Uterus (tissue), 4 donors: ENCODE measurements around the gene LTBP2. TPM values are rescaled to one million over a fixed set of nuclear protein-coding genes. Genes with fewer than 3 reads are reported as not detected.

Experiments
- DNase-seq, 2 donors: peaks; one replicate each; pipeline ENCODE4 v3.0.0-alpha.2; 2019 to 2020
- H3K27ac ChIP-seq, 2 donors: fragments of 200-600 bp; sonication (generic); 1 replicate in 1 of 2; 2 replicates in 1 of 2; pipeline ENCODE4 v1.5.1; 2016 to 2018
- H3K27me3 ChIP-seq, 2 donors: fragments of 200-600 bp; sonication (generic); one replicate each; pipeline ENCODE4 v1.5.1; 2018 to 2019; ENCODE audit warnings: control low read depth in 1 of 2
- H3K36me3 ChIP-seq, 2 donors: fragments of 200-600 bp; sonication (generic); one replicate each; pipeline ENCODE4 v1.5.1; 2019; ENCODE audit warnings: control low read depth in 1 of 2
- H3K4me1 ChIP-seq, 2 donors: fragments of 200-600 bp; sonication (generic); one replicate each; pipeline ENCODE4 v1.5.1; 2018 to 2019; ENCODE audit warnings: control low read depth in 1 of 2
- H3K4me3 ChIP-seq, 2 donors: fragments of 200-600 bp; sonication (generic); 1 replicate in 1 of 2; 2 replicates in 1 of 2; pipeline ENCODE4 v1.5.1; 2018 to 2019; ENCODE audit warnings: mild to moderate bottlenecking in 1 of 2
- H3K9me3 ChIP-seq, 2 donors: fragments of 200-600 bp; sonication (generic); one replicate each; pipeline ENCODE4 v1.5.1; 2019; ENCODE audit warnings: control low read depth in 1 of 2
- CTCF ChIP-seq, 4 experiments: fragments of 200-600 bp in 2 of 4; fragments of 450-650 bp in 2 of 4; sonication (generic) in 2 of 4; IDR thresholded peaks; one replicate each; pipeline ENCODE4 v1.5.1; 2016 to 2019; ENCODE audit warnings: antibody characterized with exemption in 4 of 4, mild to moderate bottlenecking in 2 of 4, moderate library complexity in 1 of 4
- POLR2A ChIP-seq, 2 donors: fragments of 450-650 bp; IDR thresholded peaks; one replicate each; pipeline ENCODE4 v1.6.1; 2016; ENCODE audit warnings: antibody characterized with exemption in 2 of 2, mild to moderate bottlenecking in 1 of 2, moderate library complexity in 1 of 2
- intact Hi-C: fragments of 100-400 bp; cut with DNase I; formaldehyde crosslinking; loops from one replicate; pipeline ENCODE4 v1.15.1; 2023; ENCODE audit warnings: low total_unique reads
- total RNA-seq, 4 donors: library from RNA; depleted of rRNA in 3 of 4; stranded (reverse); fragments of >200 nt in 3 of 4; gene quantifications; one replicate each; pipeline versions ENCODE4 v1.1.0 to v1.2.4, GENCODE V29; 2014 to 2023
- donor health status: DM: yes; HTN: yes; CAD: no.

The LTBP2 gene
- total RNA-seq, 4 donors from 2014 or later, result 18.8 to 70.6 (median 35.1) TPM

- H3K27ac ChIP-seq, result peak overlapping the region; percentile 28 to 55
- no peak overlapping the region for H3K4me3 ChIP-seq
- no peaks in the 10 kb centered on the region for H3K36me3 ChIP-seq
- no peak for DNase-seq
- intact Hi-C loops, result no loop called here
- TF ChIP-seq POLR2A (IDR thresholded peaks at IDR 0.05) (no peak), CTCF (IDR thresholded peaks at IDR 0.05) (no peak)
- no peaks in the 10 kb centered on the region for H3K27me3 ChIP-seq
- no peaks in the 10 kb centered on the region for H3K9me3 ChIP-seq
- peaks cover 0 to 16% of the 10 kb centered on the region in 2 donors for H3K4me1 ChIP-seq
These were observed 31.8 kb downstream of the LTBP2 start for GRCh38 chr14:74580275-74580672.

GRCh38 chr14:74579447-74580274 lies 32.4 kb downstream of the LTBP2 start:
- no peak for TF ChIP-seq POLR2A (IDR thresholded peaks at IDR 0.05)
- TF ChIP-seq CTCF (IDR thresholded peaks at IDR 0.05), result no peak
- H3K27me3 ChIP-seq, result no peaks in the 10 kb centered on the region
- no peaks in the 10 kb centered on the region for H3K36me3 ChIP-seq
- no peak for DNase-seq
- H3K4me1 ChIP-seq, result peaks cover 0 to 16% of the 10 kb centered on the region in 2 donors
- peak overlapping the region; percentile 28 to 55 for H3K27ac ChIP-seq
- no peaks in the 10 kb centered on the region for H3K9me3 ChIP-seq
- intact Hi-C loops, result no loop called here
- no peak overlapping the region for H3K4me3 ChIP-seq

- no peak for DNase-seq
- no peaks in the 10 kb centered on the region for H3K36me3 ChIP-seq
- no peak overlapping the region for H3K4me3 ChIP-seq
- intact Hi-C loops, result no loop called here
- H3K4me1 ChIP-seq, result peaks cover 0 to 8% of the 10 kb centered on the region in 2 donors
- no peaks in the 10 kb centered on the region for H3K27me3 ChIP-seq
- peak overlapping the region in 1 of 2 donors; percentile 57 for H3K27ac ChIP-seq
- TF ChIP-seq POLR2A (IDR thresholded peaks at IDR 0.05) (no peak), CTCF (IDR thresholded peaks at IDR 0.05) (no peak)
- H3K9me3 ChIP-seq, result no peaks in the 10 kb centered on the region
These were observed 33.6 kb downstream of the LTBP2 start for GRCh38 chr14:74578479-74578878.

GRCh38 chr14:74577948-74578275 lies 34.1 kb downstream of the LTBP2 start:
- intact Hi-C loops, result no loop called here
- no peak for DNase-seq
- no peaks in the 10 kb centered on the region for H3K9me3 ChIP-seq
- peak overlapping the region; percentile 26 to 57 for H3K27ac ChIP-seq
- no peak overlapping the region for H3K4me3 ChIP-seq
- no peak for TF ChIP-seq CTCF (IDR thresholded peaks at IDR 0.05)
- no peak for TF ChIP-seq POLR2A (IDR thresholded peaks at IDR 0.05)
- peaks cover 2 to 7% of the 10 kb centered on the region in 2 donors for H3K4me1 ChIP-seq
- no peaks in the 10 kb centered on the region for H3K36me3 ChIP-seq
- no peaks in the 10 kb centered on the region for H3K27me3 ChIP-seq

GRCh38 chr14:74577247-74577947 lies 34.6 kb downstream of the LTBP2 start:
- Histone ChIP-seq H3K4me1 (peaks cover 2 to 7% of the 10 kb centered on the region in 2 donors), H3K4me3 (no peak overlapping the region), H3K27ac (peak overlapping the region; percentile 26 to 57), H3K27me3 (no peaks in the 10 kb centered on the region), H3K9me3 (no peaks in the 10 kb centered on the region), H3K36me3 (no peaks in the 10 kb centered on the region)
- intact Hi-C loops, result no loop called here
- TF ChIP-seq POLR2A (IDR thresholded peaks at IDR 0.05) (no peak), CTCF (IDR thresholded peaks at IDR 0.05) (no peak)
- peak; percentile 78 to 81 for DNase-seq
